Right cardiac atrium (tissue), 5 donors: ENCODE measurements around the gene PBX4. TPM values are rescaled to one million over a fixed set of nuclear protein-coding genes. Genes with fewer than 3 reads are reported as not detected.

ENCODE experiments used
- ATAC-seq, 2 donors: fragments of 200-7000 bp; cut with Tn5 transposase; one replicate each; pipeline versions ENCODE4 v1.8.0 to v1.9.1; 2020; ENCODE audit warnings: moderate library complexity in 2 of 2, mild to moderate bottlenecking in 1 of 2
- DNase-seq, 3 donors: peaks; one replicate each; pipeline ENCODE4 v3.0.0-alpha.2; 2020
- H3K27ac ChIP-seq: one replicate; pipeline ENCODE4 v1.5.1; 2013; ENCODE audit warnings: mild to moderate bottlenecking, low read length, control low read depth, moderate library complexity
- H3K27me3 ChIP-seq: one replicate; pipeline ENCODE4 v1.6.1; 2013; ENCODE audit not compliant: control insufficient read depth, insufficient read depth
- H3K4me1 ChIP-seq: one replicate; pipeline ENCODE4 v1.6.1; 2013; ENCODE audit warnings: low read length; ENCODE audit not compliant: control insufficient read depth, insufficient read depth
- H3K4me3 ChIP-seq: one replicate; pipeline ENCODE4 v1.5.1; 2013; ENCODE audit warnings: low read length, control low read depth
- H3K9me3 ChIP-seq: one replicate; pipeline ENCODE4 v1.6.1; 2013; ENCODE audit warnings: low read length; ENCODE audit not compliant: control insufficient read depth
- WGBS: extraction: QIAGEN DNeasy Blood & Tissue Kit; methylation state at CpG from one replicate; pipeline ENCODE4 v1.1.7; 2013; 5-methylcytosine and 5-hydroxymethylcytosine counted together
- intact Hi-C, 4 donors: fragments of 100-400 bp; cut with DNase I; formaldehyde crosslinking; loops; one replicate each; pipeline versions ENCODE4 v1.11.0 to v1.14.0; 2022 to 2023
- polyA plus RNA-seq: library from polyadenylated mRNA; stranded (reverse); fragments of 200-250 nt; gene quantifications from one replicate; pipeline ENCODE4 v1.2.3, GENCODE V29; 2013
- total RNA-seq, 4 donors: library from RNA; stranded (reverse); fragmentation: NEBNext Ultra II Directional; extraction: Animal tissue kit (Norgen Biotek cat#: 25700); gene quantifications; one replicate each; pipeline ENCODE4 v1.2.1, GENCODE V29; 2021
- donor health status: healthy with polysubstance abuse.
- donor health status: DM: no; HTN: yes; CAD: no.
- donor health status: DM: no; HTN: no; CAD: no.
- donor health status: DM: no; HTN: yes; CAD: no; lungs with severe emphysema.
- donor health status: DM: yes; HTN: yes; CAD: no.

Gene PBX4
- total and polyA plus RNA-seq, 5 donors: 0.36 to 0.56 TPM; not detected in 3

DNA sequence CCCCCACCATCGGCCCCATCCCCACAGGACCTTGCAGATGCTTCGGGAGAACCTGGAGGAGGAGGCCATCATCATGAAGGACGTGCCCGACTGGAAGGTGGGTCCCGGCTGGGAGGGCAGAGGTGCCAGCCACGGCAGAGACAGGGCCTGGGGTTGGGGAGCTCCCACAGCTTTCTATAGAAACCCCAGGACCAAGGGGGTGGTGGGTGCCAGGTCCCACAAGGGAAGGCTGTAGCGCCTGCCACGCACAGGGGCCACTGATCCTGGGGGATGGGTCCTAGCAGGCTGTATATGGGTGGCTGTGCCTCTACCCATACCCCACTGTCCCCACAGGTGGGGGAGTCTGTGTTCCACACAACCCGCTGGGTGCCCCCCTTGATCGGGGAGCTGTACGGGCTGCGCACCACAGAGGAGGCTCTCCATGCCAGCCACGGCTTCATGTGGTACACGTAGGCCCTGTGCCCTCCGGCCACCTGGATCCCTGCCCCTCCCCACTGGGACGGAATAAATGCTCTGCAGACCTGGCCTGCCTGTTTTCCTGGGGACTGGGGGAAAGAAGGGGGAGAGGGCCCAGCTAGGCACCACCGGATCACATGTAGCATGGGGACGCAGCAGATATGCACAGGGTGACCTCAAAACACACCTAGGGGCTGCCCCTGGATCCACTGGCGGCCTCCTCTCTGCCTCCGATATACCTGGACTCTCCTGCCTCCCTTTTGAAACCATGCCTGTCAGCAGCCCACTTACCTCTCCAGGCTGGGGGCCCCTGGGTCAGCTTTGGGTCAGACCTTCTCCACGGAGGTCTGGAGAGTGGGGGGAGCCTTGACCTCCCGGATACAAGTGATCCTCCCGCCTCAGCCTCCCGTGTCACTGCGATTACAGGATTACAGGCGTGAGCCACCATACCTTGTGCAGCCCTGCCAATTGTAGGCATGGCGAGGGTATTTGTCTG lies 90.5 kb downstream of the PBX4 start:
- H3K9me3 ChIP-seq: no peaks in the 10 kb centered on the region
- intact Hi-C loops: no loop called here
- peak in 1 of 3 donors; percentile 59 for DNase-seq
- 92% methylated on average over 27 of the region's 27 CpGs for WGBS
- no peak overlapping the region for H3K27ac ChIP-seq
- H3K4me1 ChIP-seq: no peaks in the 10 kb centered on the region
- no peak for ATAC-seq
- no peak overlapping the region for H3K4me3 ChIP-seq
- H3K27me3 ChIP-seq: no peaks in the 10 kb centered on the region

DNA sequence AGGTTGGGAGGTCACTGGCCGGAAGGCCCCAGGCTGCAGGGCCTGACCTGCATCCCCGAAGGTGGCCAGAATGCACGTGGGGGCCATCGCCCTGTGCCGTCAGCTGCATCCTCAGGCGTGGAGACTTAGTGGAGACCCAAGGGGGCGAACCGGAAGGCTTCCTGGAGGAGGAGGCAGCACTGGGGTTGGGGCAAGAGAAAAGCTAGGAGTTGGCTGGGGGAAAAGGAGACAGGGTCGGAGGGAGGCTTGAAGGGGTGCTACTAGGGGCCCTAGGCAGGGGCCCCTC lies 91.2 kb downstream of the PBX4 start:
- no peak overlapping the region for H3K27ac ChIP-seq
- no peaks in the 10 kb centered on the region for H3K4me1 ChIP-seq
- WGBS: 91% methylated on average over 9 of the region's 9 CpGs
- H3K9me3 ChIP-seq: no peaks in the 10 kb centered on the region
- H3K27me3 ChIP-seq: no peaks in the 10 kb centered on the region
- DNase-seq: no peak
- intact Hi-C loops: no loop called here
- H3K4me3 ChIP-seq: no peak overlapping the region
- ATAC-seq: no peak

DNA sequence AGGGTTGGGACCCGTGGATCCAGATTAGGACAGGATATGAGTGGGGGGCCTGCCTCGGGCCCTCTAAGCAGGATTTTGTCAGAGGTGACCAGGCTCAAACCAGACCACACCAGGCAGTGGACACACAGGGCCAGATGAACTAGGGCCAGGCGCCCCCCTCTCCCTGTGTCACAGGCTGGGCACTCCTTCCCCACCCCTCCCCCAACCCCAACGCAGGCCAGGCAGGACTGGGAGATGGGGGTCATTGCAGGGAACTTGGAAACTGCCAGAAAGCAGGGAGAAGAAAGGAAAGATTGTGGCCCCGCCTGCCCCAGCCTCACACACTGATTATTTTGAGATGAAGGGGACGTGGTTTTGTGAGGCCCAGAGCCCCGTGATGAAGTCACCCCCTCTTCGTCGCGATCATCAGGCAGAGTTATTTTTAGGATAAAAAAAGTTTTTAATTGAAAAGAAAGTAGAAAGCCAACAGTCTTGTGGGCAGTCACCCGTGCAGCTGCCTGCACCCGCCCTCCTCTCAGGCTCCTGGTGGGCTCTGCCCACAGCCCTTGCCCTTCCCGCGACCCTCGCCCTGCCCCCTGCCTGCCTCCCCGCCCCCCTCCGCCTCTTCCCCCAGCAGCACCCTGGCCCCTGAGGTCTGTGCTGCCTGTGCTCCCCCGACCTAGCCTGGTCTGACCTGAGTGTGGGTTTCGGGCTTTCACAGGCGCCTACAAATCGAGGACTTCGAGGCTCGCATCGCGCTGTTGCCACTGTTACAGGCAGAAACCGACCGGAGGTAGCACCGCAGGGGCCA lies 91.7 kb downstream of the PBX4 start:
- Histone ChIP-seq H3K4me1 (no peaks in the 10 kb centered on the region), H3K27ac (no peak overlapping the region), H3K27me3 (no peaks in the 10 kb centered on the region), H3K4me3 (no peak overlapping the region), H3K9me3 (no peaks in the 10 kb centered on the region)
- no peak for DNase-seq
- no peak for ATAC-seq
- 75% methylated on average over 28 of the region's 28 CpGs for WGBS
- intact Hi-C loops: no loop called here

DNA sequence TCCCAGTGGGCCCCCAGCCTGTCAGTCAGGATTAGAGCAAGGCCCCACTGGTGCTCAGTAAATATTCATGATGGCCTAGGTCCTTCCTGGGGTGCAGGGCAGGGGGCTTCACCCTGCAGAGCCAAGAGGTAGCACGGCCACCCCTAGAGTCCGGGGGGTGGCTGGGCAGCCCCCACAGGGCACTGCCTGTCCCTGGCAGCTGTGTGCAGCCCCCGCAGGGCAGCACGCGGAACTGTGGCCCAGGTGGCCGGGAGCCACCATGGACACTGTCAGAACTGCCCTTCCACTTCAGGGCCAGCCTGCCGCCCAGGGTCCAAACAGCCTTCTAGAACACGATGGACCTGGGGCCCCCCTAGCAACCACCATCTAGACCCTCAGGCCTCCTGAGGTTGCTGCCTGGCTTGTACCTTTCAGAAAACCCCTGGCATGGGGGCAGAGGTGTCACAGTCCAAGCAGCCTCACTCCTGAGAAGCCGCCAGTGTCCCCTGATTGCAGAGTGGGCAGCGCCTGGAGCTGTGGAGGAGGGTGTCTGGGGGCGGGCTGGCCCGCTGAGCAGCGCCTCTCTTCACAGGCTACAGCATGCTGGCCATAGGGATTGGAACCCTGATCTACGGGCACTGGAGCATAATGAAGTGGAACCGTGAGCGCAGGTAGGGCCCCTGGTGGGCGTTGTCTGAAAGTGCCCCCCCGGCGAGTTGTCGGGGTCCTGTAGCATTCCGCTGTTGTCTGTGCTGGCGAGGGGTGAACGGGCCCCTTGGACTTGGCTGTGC lies 92.7 kb downstream of the PBX4 start:
- Histone ChIP-seq H3K4me1 (no peaks in the 10 kb centered on the region), H3K9me3 (no peaks in the 10 kb centered on the region), H3K4me3 (no peak overlapping the region), H3K27ac (no peak overlapping the region), H3K27me3 (no peaks in the 10 kb centered on the region)
- 84% methylated on average over 23 of the region's 23 CpGs for WGBS
- DNase-seq (no peak), ATAC-seq (no peak)
- intact Hi-C loops: no loop called here

DNA sequence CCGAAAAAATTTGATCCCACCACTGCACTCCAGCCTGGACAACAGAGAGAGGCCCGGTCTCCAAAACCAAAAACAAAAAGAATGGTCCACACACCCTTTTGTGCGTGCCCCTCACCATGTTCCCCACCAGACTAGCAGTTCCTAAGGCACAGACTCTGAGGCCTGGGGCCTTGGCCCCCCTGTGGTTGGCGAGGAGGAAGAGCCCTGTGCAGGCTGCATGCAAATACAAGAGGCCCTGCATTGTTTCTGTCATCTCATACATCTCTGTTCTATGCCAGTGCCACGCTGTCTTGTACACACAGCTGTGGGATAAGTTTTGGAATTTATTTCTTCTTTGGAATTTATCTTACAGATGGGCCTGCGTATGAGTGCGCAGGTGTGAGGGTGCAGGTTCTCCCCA lies 94.4 kb downstream of the PBX4 start:
- intact Hi-C loops: no loop called here
- WGBS: 93% methylated on average over 7 of the region's 7 CpGs
- Histone ChIP-seq H3K4me1 (no peaks in the 10 kb centered on the region), H3K4me3 (no peak overlapping the region), H3K9me3 (no peaks in the 10 kb centered on the region), H3K27ac (no peak overlapping the region), H3K27me3 (no peaks in the 10 kb centered on the region)
- no peak for ATAC-seq
- no peak for DNase-seq

DNA sequence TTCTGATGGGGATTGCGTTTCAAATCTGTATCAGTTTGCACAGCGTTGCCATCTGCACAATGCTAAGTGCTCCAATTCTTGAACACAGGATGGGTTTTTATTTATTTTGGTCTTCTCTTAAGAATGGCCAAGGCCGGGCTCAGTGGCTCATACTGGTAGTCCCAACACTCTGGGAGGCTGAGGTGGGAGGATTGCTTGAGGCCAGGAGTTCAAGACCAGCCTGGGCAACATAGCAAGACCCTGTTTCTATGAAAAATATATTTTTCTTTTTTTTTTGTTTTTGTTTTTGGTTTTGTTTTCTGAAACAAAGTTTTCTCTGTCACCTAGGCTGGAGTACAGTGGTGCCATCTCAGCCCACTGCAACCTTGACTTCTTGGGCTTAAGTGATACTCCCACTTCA lies 95.3 kb downstream of the PBX4 start:
- Histone ChIP-seq H3K27me3 (no peaks in the 10 kb centered on the region), H3K4me3 (no peak overlapping the region), H3K4me1 (no peaks in the 10 kb centered on the region), H3K9me3 (no peaks in the 10 kb centered on the region), H3K27ac (no peak overlapping the region)
- ATAC-seq (no peak), DNase-seq (no peak)
- 83% methylated on average over 3 of the region's 3 CpGs for WGBS
- intact Hi-C loops: no loop called here

DNA sequence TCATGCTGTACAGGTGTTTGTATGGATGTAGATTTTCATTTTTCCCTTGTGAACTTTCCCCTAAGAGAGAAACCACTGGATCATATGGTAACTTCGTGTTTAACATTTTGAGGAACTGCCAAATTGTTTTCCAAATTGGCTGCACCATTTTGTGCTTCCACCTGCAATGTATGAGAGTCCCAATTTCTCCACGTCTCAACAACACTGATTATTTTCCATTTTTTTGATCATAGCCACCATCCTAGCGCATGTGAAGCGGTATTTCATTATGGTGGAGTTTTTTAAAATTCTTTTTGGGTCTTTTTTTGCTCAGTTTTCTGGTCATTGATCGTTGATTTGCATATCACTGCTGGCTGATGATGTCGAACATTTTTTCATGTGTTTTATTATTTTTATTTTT lies 97.5 kb downstream of the PBX4 start:
- DNase-seq (no peak), ATAC-seq (no peak)
- H3K4me1 ChIP-seq: peaks cover 1% of the 10 kb centered on the region
- WGBS: 79% methylated on average over 6 of the region's 6 CpGs
- no peak overlapping the region for H3K4me3 ChIP-seq
- no peaks in the 10 kb centered on the region for H3K27me3 ChIP-seq
- intact Hi-C loops: no loop called here
- H3K27ac ChIP-seq: no peak overlapping the region
- H3K9me3 ChIP-seq: no peaks in the 10 kb centered on the region

DNA sequence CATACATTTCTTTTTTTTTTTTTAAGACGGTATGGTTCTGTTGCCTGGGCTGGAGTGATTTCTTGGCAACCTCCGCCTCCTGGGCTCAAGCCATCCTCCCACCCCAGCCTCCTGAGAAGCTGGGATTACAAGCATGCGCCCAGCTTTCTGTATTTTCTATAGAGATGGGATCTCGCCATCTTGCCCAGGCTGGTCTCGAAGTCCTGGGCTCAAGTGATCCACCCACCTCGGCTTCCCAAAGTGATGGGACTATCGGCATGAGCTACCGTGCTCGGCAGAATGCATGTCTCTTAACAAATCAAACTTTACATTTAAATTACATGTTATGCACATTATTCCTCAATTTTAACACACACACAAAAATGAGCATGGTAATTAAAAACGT lies 101.3 kb downstream of the PBX4 start:
- peaks cover 1% of the 10 kb centered on the region for H3K4me1 ChIP-seq
- intact Hi-C loops: no loop called here
- WGBS: 85% methylated on average over 10 of the region's 10 CpGs
- ATAC-seq: no peak
- no peak overlapping the region for H3K27ac ChIP-seq
- no peaks in the 10 kb centered on the region for H3K27me3 ChIP-seq
- peak overlapping the region; percentile 79 for H3K4me3 ChIP-seq
- H3K9me3 ChIP-seq: no peaks in the 10 kb centered on the region
- DNase-seq: peak in 1 of 3 donors; percentile 43

DNA sequence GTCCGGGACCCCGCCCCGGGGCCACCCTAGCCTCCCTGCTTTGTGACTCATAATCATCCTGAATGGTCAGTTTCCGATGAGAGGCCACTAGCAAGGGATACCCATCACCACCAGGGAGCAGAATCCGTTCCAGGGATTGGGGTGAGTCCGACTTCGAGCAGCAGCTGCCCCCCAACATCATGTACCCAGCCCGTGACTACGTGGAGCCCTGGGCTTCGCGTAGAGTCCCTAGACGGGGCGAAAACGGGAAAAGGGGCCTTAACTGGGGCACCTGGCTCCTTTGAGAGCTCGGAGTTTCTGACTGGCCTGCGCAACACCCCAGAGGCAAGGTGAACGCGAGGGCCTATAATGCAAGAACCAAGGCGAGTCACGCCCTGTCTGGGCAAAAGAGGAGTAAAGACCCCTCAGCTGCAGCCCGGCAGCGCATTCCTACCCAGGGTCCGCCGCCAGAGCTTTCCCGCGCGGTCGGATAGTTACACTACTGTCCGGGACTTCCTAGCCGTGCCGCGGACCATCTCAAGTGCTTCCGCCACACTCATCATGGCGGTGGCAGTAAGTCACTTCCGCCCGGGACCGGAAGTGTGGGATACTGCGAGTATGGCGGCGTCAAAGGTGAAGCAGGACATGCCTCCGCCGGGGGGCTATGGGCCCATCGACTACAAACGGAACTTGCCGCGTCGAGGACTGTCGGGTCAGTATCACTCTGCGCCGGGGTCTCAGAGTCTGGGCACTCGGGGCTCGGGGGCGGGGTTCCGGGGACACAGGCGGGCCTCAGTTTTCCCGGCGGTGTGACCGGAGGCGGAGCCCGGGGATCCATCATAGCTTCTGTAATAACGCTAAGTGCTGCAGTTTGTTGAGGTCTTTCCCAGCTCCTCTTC lies 102.6 kb downstream of the PBX4 start, which contains the start of gene NDUFA13:
Gene NDUFA13, plus strand, starts transcription at position 584 of the 878 bp plus-strand sequence. Its CDS starts 14 bp downstream, at position 598.
- H3K4me1 ChIP-seq: peaks cover 1% of the 10 kb centered on the region
- H3K27me3 ChIP-seq: no peaks in the 10 kb centered on the region
- peak within 1 kb of the TSS; percentile 82 for H3K27ac ChIP-seq
- H3K9me3 ChIP-seq: no peaks in the 10 kb centered on the region
- DNase-seq (peak; percentile 92 to 97 (median 97)), ATAC-seq (peak; percentile 91 to 92)
- peak within 1 kb of the TSS; percentile 79 for H3K4me3 ChIP-seq
- 5% methylated on average over 61 of the region's 61 CpGs for WGBS
- intact Hi-C loops: no loop called here
